HG03196 (cell line): Measurements from ENCODE around the gene SHC2.
"Not testable (repeated sequence)": the region's sequence is repeated elsewhere in the genome, so short reads cannot be mapped to it uniquely, and the experiment has no call there.

Source experiments
- ATAC-seq: cut with Tn5 transposase; IDR thresholded peaks from one replicate; pipeline ENCODE4 v1.9.1; 2021; ENCODE audit not compliant: unreplicated experiment

The SHC2 gene

GRCh38 chr19:470701-471100, 9.9 kb upstream of the SHC2 start:
- no peak for ATAC-seq

- no peak for ATAC-seq
Observed at GRCh38 chr19:469833-470232, 9.0 kb upstream of the SHC2 start.

GRCh38 chr19:468587-469256, 7.9 kb upstream of the SHC2 start:
- no peak for ATAC-seq

- ATAC-seq = no peak
Observed at GRCh38 chr19:467554-467953, 6.7 kb upstream of the SHC2 start.

GRCh38 chr19:465056-465816, 4.4 kb upstream of the SHC2 start:
- ATAC-seq = no peak

- no peak for ATAC-seq
Observed at GRCh38 chr19:464208-464545, 3.3 kb upstream of the SHC2 start.

GRCh38 chr19:463483-464207, 2.8 kb upstream of the SHC2 start:
- ATAC-seq = no peak

GRCh38 chr19:461721-462551, 1.1 kb upstream of the SHC2 start:
- no peak for ATAC-seq

GRCh38 chr19:459724-460511, 915 bp downstream of the SHC2 start:
- no peak for ATAC-seq

GRCh38 chr19:458091-459042, 2.5 kb downstream of the SHC2 start:
- ATAC-seq = no peak

- ATAC-seq = no peak
Observed at GRCh38 chr19:457636-458035, 3.2 kb downstream of the SHC2 start.

GRCh38 chr19:456547-457110, 4.2 kb downstream of the SHC2 start:
- ATAC-seq = no peak

GRCh38 chr19:455851-456546, 4.8 kb downstream of the SHC2 start:
- ATAC-seq = no peak

- no peak for ATAC-seq
Observed at GRCh38 chr19:455031-455705, 5.7 kb downstream of the SHC2 start.

- ATAC-seq = no peak
Observed at GRCh38 chr19:453606-454005, 7.2 kb downstream of the SHC2 start.

- ATAC-seq = no peak
Observed at GRCh38 chr19:452829-453228, 8.0 kb downstream of the SHC2 start.

- ATAC-seq = not testable (repeated sequence)
Observed at GRCh38 chr19:450912-451481, 9.8 kb downstream of the SHC2 start.

GRCh38 chr19:449916-450315, 10.9 kb downstream of the SHC2 start:
- no peak for ATAC-seq
